NCI-H510A (cell line): ENCODE measurements around the gene HCN3.
A peak's percentile ranks its signal among the peaks of the same experiment; 100 is the strongest.
"Not testable (repeated sequence)": the region's sequence is repeated elsewhere in the genome, so short reads cannot be mapped to it uniquely, and the experiment has no call there.

Source experiments
- DNase-seq: peaks from one replicate; lab custom pipeline; 2025; lab: John Stamatoyannopoulos, UW

The HCN3 gene

GRCh38 chr1:155277070-155277901 lies at the start of gene HCN3:
HCN3 (plus strand) TSS chr1:155277463; CDS start chr1:155277591, 128 bp downstream.
- peak; percentile 93 for DNase-seq

GRCh38 chr1:155228096-155228427 lies 49.2 kb upstream of the HCN3 start:
- no peak for DNase-seq

GRCh38 chr1:155231302-155231701 lies 46.0 kb upstream of the HCN3 start:
- DNase-seq = not testable (repeated sequence)

- DNase-seq = not testable (repeated sequence)
Observed at GRCh38 chr1:155232001-155232978, 45.0 kb upstream of the HCN3 start.

GRCh38 chr1:155233502-155233901 lies 43.8 kb upstream of the HCN3 start:
- not testable (repeated sequence) for DNase-seq

- DNase-seq = not testable (repeated sequence)
Observed at GRCh38 chr1:155235375-155235774, 41.9 kb upstream of the HCN3 start.

- DNase-seq = no peak
Observed at GRCh38 chr1:155236451-155236850, 40.8 kb upstream of the HCN3 start.

GRCh38 chr1:155241069-155241679 lies 36.1 kb upstream of the HCN3 start:
- peak; percentile 48 for DNase-seq

GRCh38 chr1:155241841-155242264 lies 35.4 kb upstream of the HCN3 start:
- no peak for DNase-seq

- DNase-seq = no peak
Observed at GRCh38 chr1:155242805-155243358, 34.4 kb upstream of the HCN3 start.

GRCh38 chr1:155244368-155245162 lies 32.7 kb upstream of the HCN3 start:
- DNase-seq = peak; percentile 97

- no peak for DNase-seq
Observed at GRCh38 chr1:155245163-155245524, 32.1 kb upstream of the HCN3 start.

GRCh38 chr1:155246796-155247195 lies 30.5 kb upstream of the HCN3 start:
- DNase-seq = not testable (repeated sequence)

GRCh38 chr1:155247667-155248553 lies 29.4 kb upstream of the HCN3 start:
- DNase-seq = no peak

GRCh38 chr1:155250246-155250632 lies 27.0 kb upstream of the HCN3 start:
- DNase-seq = no peak

- peak; percentile 85 for DNase-seq
Observed at GRCh38 chr1:155250633-155251449, 26.4 kb upstream of the HCN3 start.

GRCh38 chr1:155251566-155251965 lies 25.7 kb upstream of the HCN3 start:
- DNase-seq = no peak

- no peak for DNase-seq
Observed at GRCh38 chr1:155253208-155253607, 24.1 kb upstream of the HCN3 start.

- no peak for DNase-seq
Observed at GRCh38 chr1:155253797-155254196, 23.5 kb upstream of the HCN3 start.
